Measurements from ENCODE around the gene LRRC7.
"Not testable (repeated sequence)": the region's sequence is repeated elsewhere in the genome, so short reads cannot be mapped to it uniquely, and the experiment has no call there.

The LRRC7 gene

GRCh38 chr1:69702085-69702484 lies 134.4 kb downstream of the LRRC7 start:
- no peak for FAIRE-seq

DNA sequence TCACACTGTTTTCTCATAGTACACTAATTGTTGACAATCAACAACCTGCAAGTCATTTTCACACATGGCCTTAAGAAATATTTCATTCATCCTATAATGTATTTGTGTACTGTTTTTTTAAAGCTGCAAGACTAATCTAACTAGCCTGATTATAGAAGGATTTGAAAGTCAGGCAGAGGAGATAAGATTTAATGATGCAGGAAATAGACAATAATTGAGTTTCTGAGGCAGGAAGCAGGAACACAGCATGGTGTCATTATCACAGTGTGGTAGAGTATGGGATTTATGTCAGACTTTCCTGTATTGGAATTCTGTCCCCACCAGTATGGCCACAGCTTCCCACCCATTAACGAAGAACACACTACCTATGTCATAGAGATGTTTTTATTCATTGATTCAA lies 138.8 kb downstream of the LRRC7 start:
- no peak for FAIRE-seq

DNA sequence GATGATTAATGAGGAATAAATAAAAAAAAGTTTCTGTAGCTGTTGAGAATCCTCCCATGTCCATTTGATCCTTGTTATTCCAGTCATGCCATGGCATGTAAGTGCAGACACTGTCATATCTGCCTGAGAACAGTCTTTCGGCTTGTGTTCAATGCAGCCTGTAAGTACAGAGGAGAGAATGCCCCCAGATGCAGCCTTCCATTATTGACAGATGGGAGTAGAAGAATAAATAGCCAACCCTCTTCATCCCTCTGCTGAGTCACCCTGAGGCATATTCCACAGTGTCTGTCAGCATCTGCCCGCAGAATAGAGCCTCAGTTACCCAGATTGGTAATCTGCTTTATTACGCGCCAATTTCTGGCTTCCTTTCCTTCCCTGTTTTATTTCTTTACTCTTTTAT lies 139.4 kb downstream of the LRRC7 start:
- no peak for FAIRE-seq

DNA sequence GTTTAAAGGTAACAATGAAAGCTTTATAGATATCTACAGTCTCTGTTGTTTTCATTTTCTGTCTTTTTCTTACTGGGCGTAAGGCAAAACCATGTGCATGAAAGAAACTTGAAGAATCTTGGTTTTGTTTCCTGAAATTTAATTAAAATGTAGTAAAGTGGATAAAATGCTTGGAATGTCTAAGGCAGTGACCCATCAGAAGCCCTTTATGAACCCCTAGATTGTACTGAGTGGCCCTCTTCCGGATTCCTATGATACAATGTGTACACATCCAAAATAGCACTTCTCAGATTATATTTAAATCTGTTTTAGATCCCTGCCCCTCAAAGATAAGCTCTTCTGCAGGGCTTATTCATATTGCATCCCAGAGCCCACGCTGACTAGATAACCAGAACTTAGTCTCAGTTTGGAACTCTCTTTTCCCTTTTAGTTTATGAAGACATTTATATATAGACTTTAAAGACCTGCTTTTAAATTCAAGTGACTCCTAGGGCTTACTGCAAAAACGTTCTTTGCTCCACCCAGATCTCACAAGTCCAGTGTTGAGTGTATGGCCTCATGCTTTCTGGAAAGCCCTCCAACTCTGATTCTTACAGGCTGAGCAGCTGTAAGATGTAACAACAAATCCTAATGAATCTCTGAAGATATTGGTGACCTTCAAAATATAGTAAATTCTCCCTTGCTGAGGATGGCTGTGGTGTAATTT lies 142.9 kb downstream of the LRRC7 start:
- no peak for FAIRE-seq

- FAIRE-seq = no peak
These were observed 143.6 kb downstream of the LRRC7 start for GRCh38 chr1:69711190-69711930.

- not testable (repeated sequence) for FAIRE-seq
These were observed 150.1 kb downstream of the LRRC7 start for GRCh38 chr1:69717834-69718233.

DNA sequence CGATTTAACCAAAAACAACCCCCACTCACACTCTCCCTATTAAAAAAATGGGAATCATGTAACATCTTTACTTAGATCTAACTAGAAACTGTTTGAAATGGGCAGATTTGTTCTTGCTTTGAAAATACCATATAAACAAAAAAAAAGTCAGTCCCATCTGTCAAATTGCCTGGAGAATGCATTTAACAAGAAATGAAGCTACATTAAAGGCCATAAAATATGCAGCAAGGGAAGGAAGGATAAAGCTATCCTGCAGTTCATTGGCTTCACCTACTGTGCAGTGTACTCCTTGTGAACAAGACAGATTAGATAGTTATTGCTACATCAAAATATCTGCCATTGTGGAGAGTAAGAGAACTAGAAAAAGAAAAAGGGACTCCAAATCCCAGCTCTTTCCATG lies 160.5 kb downstream of the LRRC7 start:
- no peak for FAIRE-seq

DNA sequence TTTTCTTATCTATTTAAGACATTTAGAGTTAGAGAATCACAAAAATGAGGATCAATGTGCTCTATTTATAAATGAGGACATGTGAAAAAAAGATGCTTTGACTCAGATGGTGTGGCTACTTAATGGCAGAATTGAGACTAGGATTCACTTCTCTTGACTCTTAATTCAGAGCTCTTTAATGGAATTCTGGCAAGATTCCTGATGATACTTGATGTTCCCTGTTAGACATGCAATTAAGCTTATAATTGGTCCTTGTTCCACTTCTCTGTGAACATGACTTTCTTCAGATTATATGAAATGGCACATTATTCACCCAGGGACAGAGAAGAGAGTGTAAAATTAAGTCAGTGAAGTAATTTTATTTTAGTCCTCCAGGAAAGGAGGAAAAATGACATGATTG lies 165.3 kb downstream of the LRRC7 start:
- no peak for FAIRE-seq

DNA sequence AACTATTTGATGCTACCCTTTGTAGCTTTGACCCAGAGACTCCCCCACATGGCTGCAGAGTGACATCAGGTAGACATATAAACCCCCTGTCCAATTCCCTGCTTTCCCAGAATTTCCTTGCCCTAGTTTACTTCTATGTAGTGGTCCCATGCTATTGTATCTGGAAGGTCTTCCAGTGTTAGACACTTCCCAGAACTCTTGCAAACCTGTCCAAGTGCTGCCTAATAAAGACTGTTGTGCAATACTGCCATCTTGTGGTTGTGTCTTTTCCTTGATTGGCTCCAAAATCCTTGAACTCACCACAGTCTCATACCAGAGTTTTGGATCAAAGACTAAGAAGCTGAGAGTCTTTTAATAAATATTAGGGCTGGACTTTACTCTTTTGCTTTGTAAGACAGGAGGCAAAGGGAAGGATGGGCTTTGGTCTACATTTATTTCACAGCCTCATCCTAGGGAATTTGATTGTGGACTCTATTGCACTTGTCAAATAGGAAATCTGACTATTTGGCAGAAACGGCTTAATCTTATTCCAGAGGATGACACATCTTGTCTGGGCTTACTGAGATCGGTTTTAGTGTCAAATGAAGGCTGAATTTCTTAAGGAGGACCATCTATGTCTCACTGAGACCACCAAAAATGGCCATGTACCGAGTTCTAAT lies 169.9 kb downstream of the LRRC7 start:
- FAIRE-seq = peak; percentile 79

DNA sequence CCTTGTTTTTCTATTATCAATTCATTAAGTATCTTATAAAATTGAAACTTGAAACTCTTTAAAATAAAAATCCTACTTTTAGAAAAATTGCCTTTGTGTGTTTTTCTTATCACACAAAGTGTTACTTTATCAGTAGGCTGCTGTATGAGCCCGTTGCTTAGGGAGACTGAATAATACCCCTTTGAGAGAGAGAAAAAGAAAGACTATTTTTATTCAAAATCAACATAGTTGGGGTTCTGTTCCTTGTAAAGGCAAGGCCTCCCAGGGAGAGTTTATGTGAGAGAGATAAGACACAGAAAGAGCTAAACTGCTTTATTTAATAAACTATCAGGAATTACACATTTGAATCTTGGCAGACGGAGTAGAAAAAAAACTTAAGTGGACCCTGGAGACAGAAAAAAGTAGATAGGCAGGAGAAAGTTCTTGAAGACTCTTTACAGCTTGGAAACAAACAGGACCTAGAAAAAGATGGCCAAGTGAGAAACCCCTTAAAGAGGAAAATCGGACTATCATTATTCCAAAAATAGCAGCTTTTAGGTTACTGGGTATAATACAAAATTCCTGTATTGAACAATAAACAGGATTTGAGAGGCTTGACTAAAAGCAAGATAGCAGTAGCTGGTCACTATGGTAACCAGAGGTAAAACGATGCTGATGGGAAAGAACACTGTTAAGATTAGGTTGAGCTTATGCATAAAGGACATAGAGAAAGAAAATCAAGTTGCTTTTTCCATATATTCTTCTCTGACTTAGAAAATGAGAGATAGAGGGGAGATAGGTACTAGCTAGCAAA lies 170.9 kb downstream of the LRRC7 start:
- no peak for FAIRE-seq

- no peak for FAIRE-seq
These were observed 171.5 kb downstream of the LRRC7 start for GRCh38 chr1:69739251-69739605.

DNA sequence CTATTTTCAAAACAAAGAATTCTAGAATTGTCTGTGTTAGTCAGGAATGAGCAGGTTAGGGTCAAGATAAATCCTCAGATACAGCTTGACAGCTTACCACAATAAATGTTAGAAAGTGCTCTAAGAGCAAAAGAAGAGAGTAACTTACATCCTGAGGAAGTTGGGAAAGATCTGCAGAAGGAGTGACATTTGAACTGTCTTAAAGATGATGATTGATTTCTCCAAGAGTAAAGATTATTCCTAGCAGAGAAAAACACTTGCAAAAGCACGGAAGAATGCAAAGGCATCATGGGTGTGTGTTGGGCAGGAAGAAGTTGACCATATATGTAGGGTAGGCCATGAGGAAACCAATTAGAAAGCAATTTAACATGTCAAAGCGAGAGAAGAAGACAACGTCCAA lies 175.4 kb downstream of the LRRC7 start:
- FAIRE-seq = no peak

GRCh38 chr1:69744381-69744780 lies 176.7 kb downstream of the LRRC7 start:
- no peak for FAIRE-seq

GRCh38 chr1:69747207-69747606 lies 179.5 kb downstream of the LRRC7 start:
- no peak for FAIRE-seq

GRCh38 chr1:69750638-69751037 lies 182.9 kb downstream of the LRRC7 start:
- FAIRE-seq = no peak

DNA sequence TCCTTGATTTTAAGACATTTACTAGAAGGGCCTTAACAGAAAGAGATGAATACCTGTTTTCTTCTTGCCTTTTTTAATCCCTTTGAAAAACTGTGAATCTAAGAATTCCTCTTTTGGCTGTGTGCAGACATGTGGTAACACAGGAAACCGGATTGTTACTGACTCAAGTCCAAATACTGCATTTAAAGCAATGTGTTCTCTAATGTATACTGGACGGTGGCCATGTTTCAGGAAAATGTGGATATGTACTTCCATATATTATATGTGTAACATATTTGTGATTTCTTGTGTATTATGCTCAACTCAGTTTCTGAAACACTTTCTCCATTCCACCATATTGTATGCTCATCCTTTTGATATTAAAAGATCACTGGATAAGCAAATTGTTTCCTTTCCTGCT lies 185.1 kb downstream of the LRRC7 start:
- FAIRE-seq = no peak

GRCh38 chr1:69754521-69754920 lies 186.8 kb downstream of the LRRC7 start:
- no peak for FAIRE-seq

- no peak for FAIRE-seq
These were observed 187.9 kb downstream of the LRRC7 start for GRCh38 chr1:69755647-69756046.

DNA sequence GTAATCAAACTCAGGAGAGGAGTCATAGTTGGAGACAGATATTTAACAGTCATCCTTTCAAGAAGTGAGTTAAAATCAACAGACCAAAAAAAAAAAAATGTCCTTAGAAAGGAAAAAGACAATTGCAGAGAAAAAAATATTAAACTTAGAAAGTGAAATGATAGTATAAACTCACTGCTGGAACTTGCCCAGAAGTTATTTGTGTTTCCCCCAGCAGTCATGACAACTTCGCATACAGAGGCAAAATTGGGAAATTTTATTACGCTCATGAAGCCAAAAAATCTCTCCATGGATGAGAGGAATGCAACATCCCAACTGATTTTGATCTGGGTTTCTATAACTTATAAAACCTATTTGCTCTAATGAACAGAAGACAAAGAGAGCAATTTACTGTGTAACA lies 198.2 kb downstream of the LRRC7 start:
- no peak for FAIRE-seq

DNA sequence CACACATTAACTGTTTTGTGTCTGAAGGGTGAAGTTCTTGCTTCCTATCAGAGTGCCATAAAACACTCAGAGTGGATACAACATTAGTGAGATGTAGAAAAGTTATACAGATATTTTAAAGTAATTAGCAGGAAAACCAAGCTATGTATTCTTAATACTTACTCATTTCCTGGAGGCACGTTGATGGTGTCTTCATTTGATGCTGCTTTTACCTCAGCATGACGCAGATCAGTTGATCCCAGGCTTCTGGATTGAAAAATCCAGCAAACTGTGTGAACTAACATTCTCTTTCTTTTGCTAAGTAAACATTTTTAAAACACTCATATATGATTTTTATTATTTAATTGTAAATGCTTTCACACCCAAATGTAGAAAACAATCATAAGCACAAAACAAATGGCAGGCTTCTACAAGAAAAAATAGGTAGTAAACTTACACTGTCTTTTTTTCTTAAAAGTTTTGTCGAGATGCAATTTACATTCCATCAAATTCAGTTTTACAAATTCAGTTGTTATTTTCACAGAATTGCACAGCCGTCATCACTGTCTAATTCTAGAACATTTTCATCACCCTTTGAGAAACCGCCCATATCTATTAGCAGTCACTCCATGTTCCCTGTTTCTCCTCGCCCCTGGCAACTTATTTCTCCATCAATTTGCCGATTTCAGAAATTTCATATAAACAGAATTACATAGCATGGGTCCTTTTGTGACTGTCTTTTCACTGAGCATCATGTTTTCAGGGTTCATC lies 198.9 kb downstream of the LRRC7 start:
- no peak for FAIRE-seq

DNA sequence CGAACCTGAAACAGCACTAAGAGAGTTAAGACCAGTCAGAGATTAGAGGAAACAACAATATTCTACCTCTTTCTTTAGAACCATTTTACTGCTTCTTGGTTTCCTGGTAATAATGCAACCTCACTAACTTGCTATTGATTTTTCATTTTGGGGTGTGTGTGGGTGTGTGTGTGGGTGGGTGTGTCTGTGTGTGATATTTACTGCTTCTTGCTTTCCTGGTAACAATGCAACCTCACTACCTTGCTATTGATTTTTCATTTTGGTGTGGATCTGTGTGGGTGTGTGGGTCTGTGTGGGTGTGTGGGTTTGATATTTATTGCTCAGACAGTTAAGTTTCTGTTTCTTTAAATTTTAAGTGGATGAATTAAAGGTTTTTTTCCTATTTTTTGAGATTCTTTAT lies 208.8 kb downstream of the LRRC7 start:
- no peak for FAIRE-seq

DNA sequence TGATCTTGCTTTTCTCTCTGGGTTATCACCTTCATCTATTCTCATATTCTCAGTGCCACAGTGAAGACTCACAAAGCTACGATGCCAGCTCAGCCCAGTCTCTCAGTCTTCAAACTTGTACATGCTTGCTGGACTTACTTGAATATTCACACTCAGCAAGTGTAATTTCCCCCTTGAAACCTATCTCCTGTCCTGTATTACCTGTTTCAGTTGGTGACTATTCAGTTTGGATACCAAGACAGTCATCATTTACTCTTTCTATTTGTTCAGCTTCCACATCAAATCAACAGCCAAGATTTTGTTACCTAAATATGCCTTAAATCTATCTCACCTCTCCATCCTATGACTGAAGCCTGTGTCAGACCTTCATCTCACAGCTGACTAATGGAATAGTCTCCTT lies 209.7 kb downstream of the LRRC7 start:
- FAIRE-seq = no peak

DNA sequence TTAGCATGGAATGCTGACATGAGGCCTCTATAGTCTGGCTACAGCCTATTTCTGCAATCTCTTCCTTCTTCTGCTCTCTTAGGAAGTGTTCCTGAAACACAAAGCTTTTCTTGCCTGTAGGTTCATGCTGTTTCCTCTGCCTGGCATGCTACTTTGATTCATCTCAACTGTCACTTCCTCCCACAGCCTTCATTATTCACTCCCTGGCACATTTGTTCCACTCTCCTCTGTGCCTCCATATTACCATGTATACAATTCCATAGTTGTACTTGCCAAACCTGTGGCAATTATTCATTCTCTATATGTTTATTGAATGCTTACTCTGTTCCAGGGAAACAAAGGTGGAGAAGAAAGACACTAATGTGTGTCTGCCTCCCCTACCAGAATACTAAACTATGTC lies 210.2 kb downstream of the LRRC7 start:
- FAIRE-seq = no peak

Measured in A204.1 (cell line).